Naive thymus-derived CD8-positive, alpha-beta T cell (primary cell): ENCODE measurements around the gene TFDP3. TPM values are rescaled to one million over a fixed set of nuclear protein-coding genes. Genes with fewer than 3 reads are reported as not detected.

ENCODE experiments used
- ATAC-seq, 2 donors: fragments of 150-1000 bp; cut with Tn5 transposase in 1 of 2; sonication (Bioruptor Pico), chemical (Tn5 transposase) in 1 of 2; 1 replicate in 1 of 2; 2 replicates in 1 of 2; pipeline ENCODE4 v1.10.0; 2021; ENCODE audit warnings: mild to moderate bottlenecking in 2 of 2, moderate library complexity in 2 of 2
- POLR2A ChIA-PET: fragments of 350-600 bp; sonication (Branson Sonifier 250); formaldehyde crosslinking; loops from one replicate; lab custom pipeline; 2021; ENCODE audit warnings: antibody characterized with exemption; lab: Charles Lee
- DNase-seq, 10 donors: peaks; one replicate each; pipeline versions ENCODE4 v3.0.0 to v3.0.0-alpha.2; 2020 to 2022
- H3K27ac Mint-ChIP-seq, 10 donors: one replicate each; pipeline ENCODE4 v1.8.0; 2020 to 2022; ENCODE audit warnings: mild to moderate bottlenecking in 10 of 10, mixed read lengths in 10 of 10, moderate library complexity in 4 of 10, inconsistent platforms in 1 of 10
- H3K27me3 Mint-ChIP-seq, 5 donors: one replicate each; pipeline ENCODE4 v1.8.0; 2021 to 2022; ENCODE audit warnings: mixed read lengths in 5 of 5
- H3K36me3 Mint-ChIP-seq, 3 donors: one replicate each; pipeline ENCODE4 v1.8.0; 2020 to 2022; ENCODE audit warnings: mixed read lengths in 3 of 3, mild to moderate bottlenecking in 2 of 3, inconsistent platforms in 1 of 3
- H3K4me1 Mint-ChIP-seq, 4 donors: one replicate each; pipeline ENCODE4 v1.8.0; 2021 to 2022; ENCODE audit warnings: mixed read lengths in 4 of 4
- H3K4me3 Mint-ChIP-seq, 10 donors: one replicate each; pipeline ENCODE4 v1.8.0; 2020 to 2022; ENCODE audit warnings: mild to moderate bottlenecking in 10 of 10, mixed read lengths in 10 of 10, moderate library complexity in 6 of 10, inconsistent platforms in 1 of 10
- H3K9me3 Mint-ChIP-seq, 9 donors: one replicate each; pipeline ENCODE4 v1.8.0; 2020 to 2022; ENCODE audit warnings: mixed read lengths in 9 of 9, mild to moderate bottlenecking in 3 of 9, inconsistent platforms in 1 of 9, moderate library complexity in 1 of 9
- polyA plus RNA-seq, 3 donors: library from polyadenylated mRNA; unstranded; fragments of 300-500 nt; fragmentation: Illumina TruSeq; gene quantifications; one replicate each; pipeline ENCODE4 v1.2.3, GENCODE V29; 2021
- total RNA-seq, 8 experiments: library from RNA in 2 of 8; stranded (reverse) in 2 of 8; gene quantifications; one replicate each; pipeline ENCODE4 v1.2.3 and lab custom pipeline; 2021 to 2026

The TFDP3 gene
- total and polyA plus RNA-seq, 5 experiments from 2014 or later = not detected

DNA sequence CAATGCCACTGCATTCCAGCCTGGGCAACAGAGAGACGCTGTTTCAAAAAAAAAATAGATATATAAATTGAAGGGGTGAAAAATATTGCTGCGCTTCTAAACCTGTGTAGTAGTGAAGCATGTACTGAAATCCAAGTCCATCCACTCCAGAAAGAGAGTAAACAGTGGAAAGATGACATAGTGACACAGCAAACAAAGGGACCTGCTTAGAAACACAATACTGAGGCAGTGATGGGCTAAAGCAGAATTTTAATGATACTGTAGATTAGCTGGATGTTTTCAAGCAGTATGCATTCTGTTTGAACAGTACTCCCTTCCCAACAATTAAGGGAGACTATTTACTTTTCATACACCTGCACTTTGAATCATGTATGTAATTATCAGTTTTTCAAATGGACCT, 42.5 kb downstream of the TFDP3 start:
- no peak overlapping the region for H3K4me3 Mint-ChIP-seq
- no peaks in the 10 kb centered on the region for H3K36me3 Mint-ChIP-seq
- ATAC-seq = no peak
- no peaks in the 10 kb centered on the region for H3K4me1 Mint-ChIP-seq
- no peaks in the 10 kb centered on the region for H3K9me3 Mint-ChIP-seq
- DNase-seq = no peak
- H3K27ac Mint-ChIP-seq = no peak overlapping the region
- POLR2A ChIA-PET = no interaction called here
- no peaks in the 10 kb centered on the region for H3K27me3 Mint-ChIP-seq

DNA sequence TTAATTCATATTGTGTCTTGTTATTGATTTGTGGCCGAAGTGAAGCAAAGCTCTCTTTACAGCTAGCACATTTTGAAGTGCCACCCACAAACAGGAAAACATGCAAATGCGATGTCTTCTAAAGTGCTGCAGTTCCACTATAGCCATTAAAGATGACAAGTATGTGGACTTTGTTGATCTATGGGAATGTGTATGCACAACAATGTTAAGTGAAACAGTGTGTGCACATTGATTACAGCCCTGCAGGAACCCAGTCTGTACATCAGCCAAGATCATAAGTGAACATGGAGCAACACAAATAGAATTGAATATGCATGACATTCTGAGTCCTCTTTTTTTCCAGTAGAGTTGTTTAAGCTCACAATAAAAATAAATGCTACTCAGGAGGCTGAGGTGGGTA, 43.0 kb downstream of the TFDP3 start:
- DNase-seq (no peak), ATAC-seq (no peak)
- H3K27ac Mint-ChIP-seq = no peak overlapping the region
- H3K4me3 Mint-ChIP-seq = no peak overlapping the region
- POLR2A ChIA-PET = no interaction called here
- no peaks in the 10 kb centered on the region for H3K36me3 Mint-ChIP-seq
- no peaks in the 10 kb centered on the region for H3K9me3 Mint-ChIP-seq
- no peaks in the 10 kb centered on the region for H3K4me1 Mint-ChIP-seq
- H3K27me3 Mint-ChIP-seq = no peaks in the 10 kb centered on the region

DNA sequence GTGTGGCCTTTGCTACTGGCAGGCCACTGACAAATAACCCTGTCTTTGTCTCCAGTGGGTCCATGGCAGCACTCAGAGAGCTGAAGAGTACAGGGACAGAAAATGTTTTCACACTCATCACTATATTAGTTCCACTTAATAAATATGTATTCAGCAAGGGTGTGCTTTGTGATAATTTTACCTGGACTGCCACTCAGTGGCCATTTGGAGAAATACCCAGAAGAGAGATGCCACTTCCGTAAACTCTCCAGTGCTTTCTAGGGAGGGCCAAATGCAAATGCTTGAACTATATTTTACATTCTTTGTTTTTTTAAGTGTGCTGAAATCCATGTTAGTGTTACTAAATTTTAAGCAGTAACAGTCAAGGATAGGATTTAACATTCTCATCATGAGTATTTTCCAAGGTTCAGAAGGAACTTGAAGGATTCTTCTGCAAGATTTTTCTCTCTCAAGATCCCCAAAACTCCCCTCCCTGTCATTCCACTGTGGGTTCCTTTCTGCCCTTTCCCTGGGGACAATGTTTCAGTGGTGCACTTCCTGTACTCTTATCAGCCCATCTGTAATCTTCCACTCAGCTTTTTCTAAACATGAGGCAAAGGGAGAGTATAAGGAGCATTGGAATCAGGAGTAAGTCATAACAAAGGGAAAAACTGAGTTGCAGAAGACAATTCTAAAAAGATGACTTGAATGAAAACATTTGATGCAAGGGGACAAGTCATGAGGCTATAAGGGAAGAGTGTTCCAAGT, 46.0 kb downstream of the TFDP3 start:
- Mint-ChIP-seq H3K4me3 (no peak overlapping the region), H3K27ac (no peak overlapping the region), H3K9me3 (peaks cover 0 to 10% (median 0%) of the 10 kb centered on the region in 9 donors), H3K36me3 (no peaks in the 10 kb centered on the region), H3K27me3 (peaks cover 0 to 6% (median 0%) of the 10 kb centered on the region in 5 donors), H3K4me1 (no peaks in the 10 kb centered on the region)
- no peak for ATAC-seq
- no peak for DNase-seq
- POLR2A ChIA-PET = no interaction called here

Other genes starting within 250 kb of the TFDP3 start
- gene USP26, start 121.2 kb downstream of the TFDP3 start, total RNA-seq = not detected
- not detected for gene USP26, start 121.2 kb downstream of the TFDP3 start, polyA plus RNA-seq
- gene GPC4, start 197.1 kb upstream of the TFDP3 start, total RNA-seq = not detected
- gene GPC4, start 197.1 kb upstream of the TFDP3 start, polyA plus RNA-seq = not detected